ENCODE data around the gene ZNF821. TPM values are rescaled to one million over a fixed set of nuclear protein-coding genes. Genes with fewer than 3 reads are reported as not detected.

The ZNF821 gene
- polyA plus RNA-seq, 1 experiment: 6.3 TPM

- Histone ChIP-seq H3K27me3 (ENCODE audit: control insufficient read depth, insufficient read depth, low read length) (no peaks in the 10 kb centered on the region), H3K4me3 (ENCODE audit: low read depth, low read length) (no peak overlapping the region), H3K27ac (ENCODE audit: low read depth, low read length) (no peak overlapping the region), H3K9me3 (ENCODE audit: control insufficient read depth, insufficient read depth, low read length) (no peaks in the 10 kb centered on the region)
- CTCF ChIA-PET: interaction anchor here (2.2 to 2.5 kb wide), 2 partner anchors 31 to 47 kb away, joined by 24 read pairs; no protein-coding TSS in a partner anchor
- no peak for DNase-seq (ENCODE audit: low read depth, low spot score)
- no peak for TF ChIP-seq CTCF (IDR thresholded peaks at IDR 0.05; ENCODE audit: low read depth, low read length)
- POLR2A ChIA-PET: interaction anchor here (1.2 to 1.5 kb wide), 2 partner anchors 30 to 35 kb away, joined by 3 to 5 read pairs; partner anchors contain the start of gene IST1
Observed at GRCh38 chr16:71930013-71930563, 46.1 kb upstream of the ZNF821 start.

- Histone ChIP-seq H3K9me3 (ENCODE audit: control insufficient read depth, insufficient read depth, low read length) (no peaks in the 10 kb centered on the region), H3K4me3 (ENCODE audit: low read depth, low read length) (no peak overlapping the region), H3K27ac (ENCODE audit: low read depth, low read length) (no peak overlapping the region), H3K27me3 (ENCODE audit: control insufficient read depth, insufficient read depth, low read length) (no peaks in the 10 kb centered on the region)
- CTCF ChIA-PET: interaction anchor here (0.6 to 2.5 kb wide), 4 partner anchors 22 to 318 kb away, joined by 3 to 24 read pairs (median 14); no protein-coding TSS in a partner anchor
- peak; percentile 68 for DNase-seq (ENCODE audit: low read depth, low spot score)
- TF ChIP-seq CTCF (IDR thresholded peaks at IDR 0.05; ENCODE audit: low read depth, low read length): no peak
- POLR2A ChIA-PET: interaction anchor here (0.9 to 1.5 kb wide), 5 partner anchors 9 to 45 kb away, joined by 3 to 5 read pairs (median 3); partner anchors contain the start of gene IST1
Observed at GRCh38 chr16:71929048-71929447, 45.1 kb upstream of the ZNF821 start.

GRCh38 chr16:71927787-71928186, 43.8 kb upstream of the ZNF821 start:
- ChIA-PET CTCF (no interaction called here), POLR2A (interaction anchor here (0.7 kb wide), 2 partner anchors 33 to 36 kb away, joined by 4 read pairs; no protein-coding TSS in a partner anchor)
- TF ChIP-seq CTCF (IDR thresholded peaks at IDR 0.05; ENCODE audit: low read depth, low read length): no peak
- no peaks in the 10 kb centered on the region for H3K9me3 ChIP-seq (ENCODE audit: control insufficient read depth, insufficient read depth, low read length)
- H3K4me3 ChIP-seq (ENCODE audit: low read depth, low read length): no peak overlapping the region
- peak overlapping the region; percentile 57 for H3K27ac ChIP-seq (ENCODE audit: low read depth, low read length)
- H3K27me3 ChIP-seq (ENCODE audit: control insufficient read depth, insufficient read depth, low read length): no peaks in the 10 kb centered on the region
- no peak for DNase-seq (ENCODE audit: low read depth, low spot score)

GRCh38 chr16:71927383-71927782, 43.4 kb upstream of the ZNF821 start:
- peak; percentile 63 for DNase-seq (ENCODE audit: low read depth, low spot score)
- ChIA-PET CTCF (no interaction called here), POLR2A (interaction anchor here (0.7 kb wide), 2 partner anchors 34 to 36 kb away, joined by 4 read pairs; no protein-coding TSS in a partner anchor)
- no peaks in the 10 kb centered on the region for H3K9me3 ChIP-seq (ENCODE audit: control insufficient read depth, insufficient read depth, low read length)
- no peak overlapping the region for H3K4me3 ChIP-seq (ENCODE audit: low read depth, low read length)
- no peaks in the 10 kb centered on the region for H3K27me3 ChIP-seq (ENCODE audit: control insufficient read depth, insufficient read depth, low read length)
- no peak for TF ChIP-seq CTCF (IDR thresholded peaks at IDR 0.05; ENCODE audit: low read depth, low read length)
- H3K27ac ChIP-seq (ENCODE audit: low read depth, low read length): peak overlapping the region; percentile 57

GRCh38 chr16:71924710-71925109, 40.7 kb upstream of the ZNF821 start:
- POLR2A ChIA-PET: no interaction called here
- Histone ChIP-seq H3K4me3 (ENCODE audit: low read depth, low read length) (no peak overlapping the region), H3K9me3 (ENCODE audit: control insufficient read depth, insufficient read depth, low read length) (peaks cover 3% of the 10 kb centered on the region; the same call in 1 of the 2 replicates), H3K27me3 (ENCODE audit: control insufficient read depth, insufficient read depth, low read length) (no peaks in the 10 kb centered on the region), H3K27ac (ENCODE audit: low read depth, low read length) (no peak overlapping the region)
- TF ChIP-seq CTCF (IDR thresholded peaks at IDR 0.05; ENCODE audit: low read depth, low read length): no peak
- CTCF ChIA-PET: interaction anchor here (0.7 to 3.3 kb wide), 2 partner anchors 37 to 42 kb away, joined by 3 to 32 read pairs; partner anchors contain the start of gene ZNF821
- DNase-seq (ENCODE audit: low read depth, low spot score): no peak

All from AG04450 (cell line).